ENCODE measurements around the gene UTP4.

The UTP4 gene

DNA sequence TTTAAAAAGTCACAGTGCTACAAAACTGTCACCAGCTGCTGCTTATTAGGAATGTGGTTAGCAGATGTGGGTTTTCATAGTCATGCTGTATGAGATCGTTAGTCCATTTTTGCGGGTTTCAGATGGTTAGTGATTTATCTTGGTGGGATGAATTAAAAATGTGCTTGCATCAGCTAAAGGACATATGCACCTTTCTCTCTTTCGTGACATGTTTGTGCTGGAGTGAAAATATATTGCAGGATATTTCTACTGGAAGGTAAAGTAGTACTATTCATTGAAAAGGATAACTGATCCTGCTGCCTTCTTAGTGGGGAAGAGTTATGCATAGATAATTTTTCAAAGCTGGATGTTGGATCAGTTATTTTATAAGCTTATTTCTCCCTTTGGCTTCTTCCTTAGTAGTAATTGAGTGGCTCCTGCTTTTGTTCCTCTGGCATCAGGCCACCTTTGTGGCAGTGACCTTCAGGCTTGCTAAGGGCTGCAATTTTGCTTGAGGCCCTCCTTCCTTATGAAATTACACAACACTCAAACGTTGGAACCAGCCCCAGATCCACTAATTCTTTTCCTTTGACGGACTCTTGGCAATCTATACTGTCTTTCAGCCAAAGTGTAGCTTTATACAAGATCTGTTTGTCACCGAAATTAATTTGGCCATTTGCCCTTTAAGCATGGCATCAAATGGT, 47.0 kb downstream of the UTP4 start:
- no peak for ATAC-seq

- ATAC-seq = no peak
These were observed 47.5 kb downstream of the UTP4 start for GRCh38 chr16:69180011-69180338.

DNA sequence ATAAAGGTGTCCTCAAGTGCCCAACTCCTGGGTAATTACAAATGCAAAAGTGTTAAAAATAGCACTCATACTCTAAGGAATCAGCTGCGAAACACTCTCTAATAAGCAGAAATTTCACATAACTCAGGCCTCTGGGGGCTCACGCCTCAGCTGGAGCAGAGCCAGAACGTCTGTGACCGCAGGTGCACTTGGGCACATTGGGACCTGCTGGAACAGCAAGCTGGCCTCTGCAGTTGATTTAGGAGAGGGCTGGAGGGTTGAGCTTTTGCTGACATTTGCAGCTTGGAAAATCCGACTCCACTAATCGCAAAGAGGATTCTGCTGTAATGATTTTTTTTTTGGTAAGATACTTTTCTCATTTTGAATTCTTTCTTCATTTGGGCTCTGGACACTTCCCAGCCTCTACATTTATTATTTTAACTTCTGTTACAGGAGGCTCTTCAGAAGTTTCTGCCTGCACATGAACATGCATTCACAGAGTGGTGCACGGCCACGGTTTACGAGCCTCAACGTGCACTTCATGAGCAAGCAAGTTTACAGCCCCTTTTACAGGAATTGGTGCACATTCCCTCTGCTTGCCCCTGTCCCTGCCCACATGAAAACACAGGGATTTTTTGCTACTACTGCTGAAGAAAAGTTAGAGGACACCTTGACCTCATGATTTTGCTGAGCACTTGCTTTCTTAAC, 50.4 kb downstream of the UTP4 start:
- ATAC-seq = no peak

DNA sequence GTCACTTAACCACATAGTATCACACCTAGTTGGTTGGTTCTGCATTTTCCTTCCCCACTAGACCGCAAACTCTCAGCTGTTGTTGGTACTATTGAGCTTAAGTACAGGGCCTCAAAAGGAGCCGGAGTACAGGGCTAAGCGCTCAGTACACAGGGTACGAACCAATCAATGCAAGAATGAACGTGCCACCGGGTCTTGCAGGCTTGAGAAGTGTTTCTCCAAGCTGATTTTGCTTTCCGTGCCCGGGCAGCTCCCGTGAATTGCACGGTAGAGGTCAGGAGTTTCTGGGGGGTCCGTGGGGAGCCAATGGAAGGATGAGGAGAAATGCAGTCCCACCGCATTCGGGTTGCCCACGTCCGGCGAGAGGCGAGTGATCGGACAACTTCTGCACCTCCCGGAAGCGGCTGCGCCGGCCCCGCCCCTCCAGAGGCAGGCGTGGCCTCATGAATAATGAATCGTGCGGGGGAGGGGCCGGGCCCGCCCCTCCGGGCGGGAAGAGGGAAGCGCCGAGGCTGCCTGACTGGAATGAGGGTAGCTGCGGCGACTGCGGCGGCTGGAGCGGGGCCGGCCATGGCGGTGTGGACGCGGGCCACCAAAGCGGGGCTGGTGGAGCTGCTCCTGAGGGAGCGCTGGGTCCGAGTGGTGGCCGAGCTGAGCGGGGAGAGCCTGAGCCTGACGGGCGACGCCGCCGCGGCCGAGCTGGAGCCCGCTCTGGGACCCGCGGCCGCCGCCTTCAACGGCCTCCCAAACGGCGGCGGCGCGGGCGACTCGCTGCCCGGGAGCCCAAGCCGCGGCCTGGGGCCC, 54.4 kb downstream of the UTP4 start, which contains the start of gene SNTB2:
Gene SNTB2, plus strand, starts transcription at position 523 of the 804 bp plus-strand sequence. Its CDS starts 3 bp downstream, at position 526.
- peak; percentile 80 to 83 for ATAC-seq

DNA sequence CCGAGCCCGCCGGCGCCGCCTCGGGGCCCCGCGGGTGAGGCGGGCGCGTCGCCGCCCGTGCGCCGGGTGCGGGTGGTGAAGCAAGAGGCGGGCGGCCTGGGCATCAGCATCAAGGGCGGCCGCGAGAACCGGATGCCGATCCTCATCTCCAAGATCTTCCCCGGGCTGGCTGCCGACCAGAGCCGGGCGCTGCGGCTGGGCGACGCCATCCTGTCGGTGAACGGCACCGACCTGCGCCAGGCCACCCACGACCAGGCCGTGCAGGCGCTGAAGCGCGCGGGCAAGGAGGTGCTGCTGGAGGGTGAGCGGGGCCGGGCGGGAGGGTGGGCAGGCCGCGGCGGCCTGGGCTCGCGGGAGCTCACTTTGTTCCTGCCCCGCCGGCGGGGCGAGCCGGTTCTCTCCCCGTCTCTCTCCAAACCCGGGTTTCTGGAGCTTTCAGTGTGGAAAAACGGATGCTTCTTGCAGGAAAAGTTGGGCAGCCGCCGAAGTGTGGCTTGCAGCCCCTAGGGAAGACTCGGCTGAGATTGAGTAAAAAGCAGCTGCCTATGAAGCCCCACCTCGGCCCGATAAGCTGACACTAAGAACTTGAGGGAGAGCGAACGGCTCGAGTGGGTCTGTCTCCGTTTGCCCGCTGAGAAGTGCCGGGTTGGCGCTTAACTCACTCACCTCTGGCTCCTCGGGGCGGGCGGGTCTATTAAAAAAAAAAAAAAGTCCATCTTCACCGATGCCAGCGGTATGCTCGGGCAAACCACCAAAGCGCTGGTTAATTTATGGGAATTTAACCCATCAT, 55.2 kb downstream of the UTP4 start:
- ATAC-seq = peak; percentile 39 to 50

DNA sequence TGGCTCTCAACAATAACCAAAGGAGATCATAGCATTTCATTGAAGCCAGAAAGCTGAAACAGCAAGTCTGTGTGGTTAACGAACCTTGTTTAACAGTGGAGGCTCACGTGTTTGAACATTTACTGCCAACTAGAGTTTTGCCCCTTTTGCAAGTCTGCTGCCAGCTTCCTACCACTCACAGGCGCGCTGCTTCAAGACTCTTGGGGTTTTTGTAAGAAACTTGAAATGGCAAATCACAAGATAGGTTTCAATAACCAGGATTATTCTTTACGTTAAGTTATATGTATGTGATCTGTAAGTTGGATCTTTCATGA, 55.7 kb downstream of the UTP4 start:
- ATAC-seq = no peak

GRCh38 chr16:69188716-69189115, 56.3 kb downstream of the UTP4 start:
- ATAC-seq = no peak

GRCh38 chr16:69190046-69190588, 57.7 kb downstream of the UTP4 start:
- ATAC-seq = no peak

DNA sequence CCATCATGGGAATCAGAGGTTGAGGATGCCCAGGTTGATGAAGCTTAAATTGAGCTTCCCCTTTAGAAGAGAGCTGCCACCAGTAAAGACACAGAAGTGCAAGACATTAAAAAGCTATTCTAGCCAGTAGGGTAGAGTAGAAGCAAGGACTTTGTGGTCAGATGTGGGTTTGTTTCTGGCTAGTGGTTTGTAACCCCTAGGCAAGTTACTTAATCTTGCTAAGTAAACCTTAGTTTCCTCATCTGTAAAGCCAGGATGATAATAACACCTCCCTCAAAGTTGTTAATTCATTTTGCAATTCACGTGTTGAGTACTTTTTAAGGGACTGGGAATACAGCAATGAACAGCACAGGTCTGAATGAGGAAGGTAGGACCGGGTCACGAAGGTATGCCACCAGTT, 58.1 kb downstream of the UTP4 start:
- ATAC-seq = no peak

GRCh38 chr16:69191136-69191535, 58.7 kb downstream of the UTP4 start:
- no peak for ATAC-seq

DNA sequence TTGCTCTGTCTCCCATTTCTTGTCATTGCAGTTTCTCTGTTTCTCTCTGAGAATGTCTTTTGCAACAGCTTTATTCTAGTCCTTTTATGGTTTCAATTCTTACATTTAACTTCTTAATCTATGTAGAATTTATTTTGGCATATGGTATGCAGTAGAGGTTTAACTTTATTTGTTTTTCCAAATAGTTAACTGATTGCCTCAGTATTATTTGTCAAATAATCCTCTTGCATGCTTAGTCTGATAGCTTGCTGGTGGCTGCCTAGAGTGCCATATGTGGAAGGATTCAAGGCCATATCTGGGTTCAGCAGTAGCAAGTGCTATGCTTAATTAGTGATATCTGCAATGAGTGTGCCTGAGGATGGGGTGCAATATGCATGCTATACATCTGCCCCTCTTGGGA, 61.4 kb downstream of the UTP4 start:
- no peak for ATAC-seq

DNA sequence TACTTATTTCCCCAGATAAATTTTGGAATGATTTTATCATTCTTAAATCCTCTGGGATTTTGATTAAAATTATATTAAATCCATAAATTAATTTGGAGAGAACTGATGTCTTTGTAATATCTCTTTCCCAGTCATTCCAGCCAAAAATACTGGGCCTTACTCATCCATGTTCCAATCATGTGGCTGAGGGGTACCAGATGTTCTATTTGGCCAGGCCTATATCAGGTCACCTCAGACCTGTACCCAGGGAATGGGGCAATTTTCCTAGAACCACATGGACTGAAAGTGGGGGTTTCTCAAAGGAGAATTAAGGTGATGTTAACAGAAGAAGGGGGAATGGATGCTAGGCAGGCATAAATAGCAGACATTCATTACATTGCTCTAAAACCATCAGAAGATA, 62.0 kb downstream of the UTP4 start:
- no peak for ATAC-seq

DNA sequence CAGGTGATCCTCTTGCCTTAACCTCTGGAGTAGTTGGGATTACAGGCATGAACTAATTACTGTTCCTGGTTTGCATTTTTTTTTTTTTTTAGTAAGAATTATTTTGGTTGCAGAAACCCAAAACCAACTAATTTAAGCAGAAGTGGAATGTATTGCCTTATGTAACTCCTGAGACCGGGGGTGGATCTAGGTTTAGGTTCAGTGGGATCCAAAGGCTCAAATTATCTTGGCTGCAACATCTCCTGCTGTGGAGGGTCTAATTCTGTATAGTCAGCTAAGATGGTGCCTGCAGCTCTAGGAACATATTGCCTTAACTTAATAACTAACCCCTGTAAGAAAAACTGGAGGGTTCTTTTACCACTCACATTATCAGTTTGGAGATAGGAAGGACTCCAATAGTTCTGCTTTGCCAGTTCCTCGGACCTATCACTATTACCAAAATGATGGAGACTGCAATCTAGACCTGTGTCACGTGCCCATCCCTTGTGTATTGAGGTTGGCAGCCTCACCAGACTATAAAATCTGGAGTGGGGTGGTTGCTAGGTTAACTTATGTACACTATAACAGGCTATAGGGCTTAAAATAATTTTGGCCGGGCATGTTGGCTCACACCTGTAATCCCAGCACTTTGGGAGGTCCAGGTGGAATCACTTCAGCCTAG, 63.0 kb downstream of the UTP4 start:
- no peak for ATAC-seq

GRCh38 chr16:69197573-69197972, 65.1 kb downstream of the UTP4 start:
- ATAC-seq = no peak

DNA sequence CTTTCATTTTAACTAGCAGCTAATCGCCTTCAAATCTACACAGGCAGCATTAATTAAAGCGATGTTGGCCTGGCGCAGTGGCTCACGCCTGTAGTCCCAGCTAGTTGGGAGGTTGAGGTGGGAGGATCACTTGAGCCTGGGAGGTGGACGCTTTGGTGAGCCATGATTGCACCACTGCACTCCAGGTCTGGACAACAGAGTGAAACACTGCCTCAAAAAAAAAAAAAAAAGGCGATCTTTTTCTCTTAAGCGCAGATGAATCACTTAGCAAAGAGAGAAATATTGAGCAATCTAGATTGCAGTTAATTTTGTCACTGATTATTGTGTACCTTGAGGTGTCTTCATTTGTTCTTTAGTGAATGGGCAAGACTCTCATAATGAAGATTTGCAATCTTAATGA, 66.9 kb downstream of the UTP4 start:
- no peak for ATAC-seq

DNA sequence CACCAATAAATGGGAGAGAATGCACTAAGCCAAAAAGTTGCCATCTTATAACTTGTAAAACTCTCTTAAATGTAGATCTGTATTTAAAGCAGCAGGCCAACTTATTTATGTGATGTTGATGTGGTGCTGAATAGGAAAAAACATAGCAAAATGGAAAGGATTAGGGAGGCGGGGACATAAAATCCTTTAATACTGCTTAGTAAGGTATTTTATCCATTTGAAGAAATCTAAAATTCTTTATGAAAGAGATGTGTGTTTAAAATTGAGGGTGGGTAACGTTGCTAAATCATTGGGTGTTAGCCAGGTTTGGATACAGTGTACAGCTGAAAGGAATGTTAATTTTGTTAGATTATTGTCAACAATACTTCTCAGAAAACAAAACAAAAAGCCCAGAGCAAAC, 68.8 kb downstream of the UTP4 start:
- no peak for ATAC-seq

- no peak for ATAC-seq
These were observed 69.3 kb downstream of the UTP4 start for GRCh38 chr16:69201787-69202186.

GRCh38 chr16:69204172-69204571, 71.7 kb downstream of the UTP4 start:
- ATAC-seq = no peak

DNA sequence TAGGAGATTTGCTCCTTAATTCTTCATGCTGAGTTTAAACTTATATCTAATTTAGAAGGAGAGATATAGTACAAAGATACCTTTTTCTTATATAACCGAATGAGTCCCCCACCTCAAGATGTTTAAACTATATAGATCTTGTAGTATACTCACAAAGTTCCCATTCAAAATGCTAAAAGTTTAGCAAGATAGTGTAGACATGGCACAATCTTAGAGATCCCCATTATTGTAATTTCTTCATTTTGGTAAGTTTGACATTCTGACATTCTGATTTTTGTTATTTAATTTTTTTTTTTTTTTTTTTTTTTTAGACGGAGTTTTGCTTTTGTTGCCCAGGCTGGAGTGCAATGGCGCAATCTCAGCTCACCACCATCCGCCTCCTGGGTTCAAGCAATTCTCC, 77.3 kb downstream of the UTP4 start:
- ATAC-seq = no peak

DNA sequence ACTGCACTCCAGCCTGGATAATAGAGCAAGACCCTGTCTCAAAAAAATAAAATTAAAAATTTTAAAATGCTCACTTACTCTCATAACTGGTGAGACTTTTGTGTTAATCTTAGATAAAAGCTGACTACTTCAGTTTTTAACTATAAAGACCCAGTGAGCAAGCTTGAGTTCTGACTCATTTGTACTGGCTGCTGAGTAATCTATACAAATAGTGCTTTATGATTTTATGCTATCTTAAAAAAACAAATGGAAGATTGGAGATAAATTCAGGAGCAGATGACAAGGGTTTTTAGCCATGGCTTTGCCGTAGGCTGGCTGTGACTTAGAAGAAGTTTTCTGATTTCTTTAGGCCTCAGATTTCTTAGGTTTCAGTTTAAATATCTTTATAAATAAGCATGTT, 85.0 kb downstream of the UTP4 start:
- peak in 1 of 2 donors; percentile 80 for ATAC-seq

All from activated CD4-positive, CD25-positive, alpha-beta regulatory T cell treated with anti-CD3 and anti-CD28 coated beads, Interleukin-2, amount 50 U/mL, for 24 hours (primary cell).